Trophoblast cell (in vitro differentiated cells and primary cell): ENCODE results near the gene PFKP.

Experiments used
- DNase-seq, 2 donors: peaks; one replicate each; pipeline ENCODE4 v3.0.0-alpha.2; 2016
- H2AFZ ChIP-seq: 2 replicates; pipeline ENCODE4 v1.6.1; 2013; ENCODE audit warnings: low read length, moderate library complexity, mild to moderate bottlenecking; ENCODE audit not compliant: insufficient read depth, poor library complexity
- H2AK5ac ChIP-seq: 2 replicates; pipeline ENCODE4 v1.6.1; 2013; ENCODE audit warnings: mild to moderate bottlenecking, low read length
- H2BK120ac ChIP-seq: 2 replicates; pipeline ENCODE4 v1.6.1; 2013; ENCODE audit warnings: low read length, mild to moderate bottlenecking, moderate library complexity; ENCODE audit not compliant: insufficient read depth, poor library complexity
- H2BK12ac ChIP-seq: 2 replicates; pipeline ENCODE4 v1.6.1; 2013; ENCODE audit warnings: mild to moderate bottlenecking, low read length, moderate library complexity
- H2BK5ac ChIP-seq: 2 replicates; pipeline ENCODE4 v1.6.1; 2013; ENCODE audit warnings: low read length, low read depth, moderate library complexity, mild to moderate bottlenecking; ENCODE audit not compliant: poor library complexity
- H3K14ac ChIP-seq: 2 replicates; pipeline ENCODE4 v1.6.1; 2013; ENCODE audit warnings: mild to moderate bottlenecking, low read length
- H3K18ac ChIP-seq: 2 replicates; pipeline ENCODE4 v1.6.1; 2013; ENCODE audit warnings: mild to moderate bottlenecking, low read length
- H3K23ac ChIP-seq: 2 replicates; pipeline ENCODE4 v1.6.1; 2013; ENCODE audit warnings: low read length
- H3K27ac ChIP-seq: 2 replicates; pipeline ENCODE4 v1.5.1; 2013; ENCODE audit warnings: low read depth, mild to moderate bottlenecking, inconsistent platforms, low read length, moderate library complexity
- H3K27me3 ChIP-seq: 2 replicates; pipeline ENCODE4 v1.6.1; 2013; ENCODE audit warnings: inconsistent platforms, mild to moderate bottlenecking, low read length, moderate library complexity; ENCODE audit not compliant: insufficient read depth
- H3K36me3 ChIP-seq, 2 experiments: 1 replicate in 1 of 2; 2 replicates in 1 of 2; pipeline ENCODE4 v1.6.1; 2013; ENCODE audit warnings: low read length in 2 of 2, mild to moderate bottlenecking in 2 of 2, moderate library complexity in 1 of 2; ENCODE audit not compliant: insufficient read depth in 2 of 2, control insufficient read depth in 1 of 2
- H3K4ac ChIP-seq: 2 replicates; pipeline ENCODE4 v1.6.1; 2013; ENCODE audit warnings: low read depth, mild to moderate bottlenecking, low read length, moderate library complexity
- H3K4me1 ChIP-seq, 2 experiments: 1 replicate in 1 of 2; 2 replicates in 1 of 2; pipeline ENCODE4 v1.6.1; 2013; ENCODE audit warnings: low read length in 2 of 2, mild to moderate bottlenecking in 2 of 2, moderate library complexity in 1 of 2; ENCODE audit not compliant: insufficient read depth in 2 of 2, control insufficient read depth in 1 of 2
- H3K4me2 ChIP-seq: 2 replicates; pipeline ENCODE4 v1.6.1; 2013; ENCODE audit warnings: inconsistent platforms, mild to moderate bottlenecking, low read length, moderate library complexity
- H3K4me3 ChIP-seq: 2 replicates; pipeline ENCODE4 v1.5.1; 2013; ENCODE audit warnings: mild to moderate bottlenecking, low read depth, low read length, inconsistent platforms
- H3K79me1 ChIP-seq: one replicate; pipeline ENCODE4 v1.6.1; 2013; ENCODE audit warnings: low read length
- H3K79me2 ChIP-seq: 2 replicates; pipeline ENCODE4 v1.6.1; 2013; ENCODE audit warnings: low read length, mild to moderate bottlenecking; ENCODE audit not compliant: control insufficient read depth, insufficient read depth, poor library complexity
- H3K9ac ChIP-seq: 2 replicates; pipeline ENCODE4 v1.6.1; 2013; ENCODE audit warnings: mild to moderate bottlenecking, low read length
- H3K9me3 ChIP-seq: 2 replicates; pipeline ENCODE4 v1.6.1; 2013; ENCODE audit warnings: low read depth, mild to moderate bottlenecking, control low read depth, inconsistent platforms, low read length; ENCODE audit not compliant: insufficient read depth
- H4K12ac ChIP-seq: 2 replicates; pipeline ENCODE4 v1.6.1; 2013; ENCODE audit warnings: low read depth, mild to moderate bottlenecking, low read length, moderate library complexity
- H4K8ac ChIP-seq: 2 replicates; pipeline ENCODE4 v1.6.1; 2013; ENCODE audit warnings: low read depth, mild to moderate bottlenecking, low read length, moderate library complexity
- H4K91ac ChIP-seq: one replicate; pipeline ENCODE4 v1.6.1; 2013; ENCODE audit warnings: low read depth, mild to moderate bottlenecking, low read length, moderate library complexity
- WGBS: extraction: QIAGEN DNeasy Blood & Tissue Kit; methylation state at CpG from one replicate; pipeline ENCODE4 v1.1.7; 2013; ENCODE audit warnings: missing lambda C conversion rate; ENCODE audit not compliant: insufficient read length, insufficient coverage; ENCODE audit errors: extremely low coverage; 5-methylcytosine and 5-hydroxymethylcytosine counted together

Gene PFKP

GRCh38 chr10:3186368-3186767, 119.0 kb downstream of the PFKP start:
- Histone ChIP-seq H3K79me1 (no peaks in the 10 kb centered on the region), H3K36me3 (no peaks in the 10 kb centered on the region)

More at GRCh38 chr10:3186368-3186767, 119.0 kb downstream of the PFKP start:
- H3K79me2 ChIP-seq, result no peaks in the 10 kb centered on the region
- no peaks in the 10 kb centered on the region for H3K27me3 ChIP-seq
- H3K27ac ChIP-seq, result no peak overlapping the region
- H3K9me3 ChIP-seq, result no peaks in the 10 kb centered on the region
- no peak overlapping the region for H4K12ac ChIP-seq
- no peak overlapping the region for H3K14ac ChIP-seq
- H3K4ac ChIP-seq, result no peak overlapping the region
- no peak overlapping the region for H2BK120ac ChIP-seq
- H2AK5ac ChIP-seq, result no peak overlapping the region
- no peak overlapping the region for H3K23ac ChIP-seq
- H3K18ac ChIP-seq, result no peak overlapping the region
- no peak overlapping the region for H4K8ac ChIP-seq
- H2BK5ac ChIP-seq, result no peak overlapping the region
- H2BK12ac ChIP-seq, result no peak overlapping the region
- H3K4me1 ChIP-seq, result no peaks in the 10 kb centered on the region
- H4K91ac ChIP-seq, result no peak overlapping the region
- no peak overlapping the region for H3K9ac ChIP-seq
- no peak overlapping the region for H2AFZ ChIP-seq
- no peak overlapping the region for H3K4me2 ChIP-seq
- no peak for DNase-seq
- no peak overlapping the region for H3K4me3 ChIP-seq
- no CpG with 5 or more reads among the region's 6 CpGs for WGBS
